IPS DF 4.7 (cell line): ENCODE data around the gene PLSCR4.

Experiments used
- DNase-seq: peaks from one replicate; pipeline ENCODE4 v3.0.0-alpha.2; 2013; ENCODE audit warnings: low spot score; ENCODE audit errors: extremely low read depth

PLSCR4 gene

DNA sequence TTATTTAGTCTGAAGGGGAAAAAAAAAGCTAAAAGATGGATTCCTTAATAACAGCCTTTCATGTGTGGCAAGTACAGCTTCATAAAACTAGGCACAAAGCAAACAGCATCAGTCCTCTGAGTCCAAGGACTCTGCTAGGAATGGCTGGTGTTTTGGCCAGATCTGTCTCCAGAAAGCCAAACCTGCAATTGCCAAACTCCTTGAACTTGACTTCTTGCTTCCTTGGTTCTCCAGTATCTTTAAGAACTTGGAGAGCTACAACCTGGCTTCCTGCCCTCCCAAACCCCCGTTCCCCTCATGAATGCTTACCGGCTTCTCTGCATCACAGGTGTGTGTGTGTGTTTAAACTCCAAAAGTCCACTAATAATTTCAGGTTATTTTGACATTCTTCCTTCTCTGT is 88.3 kb downstream of the PLSCR4 start:
- DNase-seq: no peak

DNA sequence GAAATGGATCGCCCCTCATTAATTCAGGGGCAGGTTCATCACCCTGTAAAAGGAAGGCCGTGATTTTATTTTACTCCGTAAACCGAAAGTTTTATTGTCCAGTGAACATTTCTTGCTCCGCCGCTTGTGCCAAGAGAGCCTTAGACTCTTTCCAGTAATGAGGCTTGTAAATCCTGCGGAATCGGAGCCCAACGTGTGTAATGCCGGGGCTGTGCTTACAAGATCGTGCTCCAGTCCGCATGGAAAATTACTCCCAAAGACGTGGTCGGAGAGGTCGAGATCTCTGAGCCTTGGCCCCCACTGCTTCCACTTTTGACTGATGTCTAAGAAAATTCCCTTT is 89.3 kb downstream of the PLSCR4 start:
- no peak for DNase-seq

DNA sequence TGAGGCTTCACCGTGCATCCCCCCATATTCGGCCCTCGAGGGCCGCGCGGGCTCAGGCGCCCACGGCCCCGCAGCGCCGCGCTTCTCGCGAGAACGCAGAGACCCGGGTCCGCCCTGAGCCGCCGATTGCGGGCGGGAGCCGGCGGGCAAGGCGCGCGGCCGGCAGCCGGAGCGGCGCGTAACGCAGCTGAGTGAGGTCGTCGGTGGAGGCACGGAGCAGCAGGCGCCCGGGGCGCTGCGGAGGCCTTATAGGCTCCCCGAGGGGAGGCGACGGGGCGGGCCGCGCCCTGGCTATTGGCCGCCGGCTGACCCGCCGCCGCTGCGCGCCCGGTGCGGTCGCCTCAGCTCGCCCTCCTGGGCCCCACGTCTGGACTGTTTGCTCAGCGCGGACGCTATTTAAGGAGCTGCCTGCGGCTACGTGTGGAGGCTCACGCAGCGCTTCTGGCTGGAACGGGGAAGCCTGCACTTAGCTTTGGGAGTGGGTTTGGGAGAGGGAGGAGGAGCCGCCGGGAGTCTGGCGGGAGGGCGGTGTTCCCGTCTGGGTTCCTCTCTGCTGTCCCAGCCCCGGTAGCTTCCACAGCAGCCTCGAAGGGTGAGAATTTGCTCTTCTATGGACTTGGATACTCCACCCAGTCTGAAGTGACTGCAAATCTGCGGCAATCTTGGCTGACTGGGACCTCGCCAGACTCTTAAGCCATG is 89.8 kb downstream of the PLSCR4 start, which contains the start of gene PLOD2:
Gene PLOD2, minus strand, starts transcription at position 221 of the 699 bp plus-strand sequence. Its CDS starts 195 bp downstream, at position 26.
- DNase-seq: no peak

GRCh38 chr3:146160321-146160963 is 90.5 kb downstream of the PLSCR4 start:
- DNase-seq: peak; percentile 68

- no peak for DNase-seq
These were observed 91.1 kb downstream of the PLSCR4 start for GRCh38 chr3:146159616-146160320.

DNA sequence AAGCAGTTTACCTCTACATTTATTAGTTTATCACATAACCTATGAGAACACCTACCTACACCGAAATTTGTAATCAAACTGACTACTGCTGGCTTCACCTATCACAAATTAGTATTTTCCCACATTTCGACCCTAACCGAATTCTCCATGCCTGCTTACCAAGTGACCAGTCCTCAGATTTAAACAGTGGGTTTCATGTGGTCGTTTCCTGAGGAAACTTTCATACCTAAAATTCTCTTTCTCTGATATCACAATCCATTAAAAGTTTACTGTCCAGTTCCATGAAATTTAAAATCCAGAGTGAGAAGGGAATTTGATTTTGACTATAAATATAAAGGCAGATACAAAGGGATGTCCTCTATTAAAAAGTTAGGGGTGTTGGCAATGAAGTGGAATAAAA is 91.9 kb downstream of the PLSCR4 start:
- DNase-seq: no peak

DNA sequence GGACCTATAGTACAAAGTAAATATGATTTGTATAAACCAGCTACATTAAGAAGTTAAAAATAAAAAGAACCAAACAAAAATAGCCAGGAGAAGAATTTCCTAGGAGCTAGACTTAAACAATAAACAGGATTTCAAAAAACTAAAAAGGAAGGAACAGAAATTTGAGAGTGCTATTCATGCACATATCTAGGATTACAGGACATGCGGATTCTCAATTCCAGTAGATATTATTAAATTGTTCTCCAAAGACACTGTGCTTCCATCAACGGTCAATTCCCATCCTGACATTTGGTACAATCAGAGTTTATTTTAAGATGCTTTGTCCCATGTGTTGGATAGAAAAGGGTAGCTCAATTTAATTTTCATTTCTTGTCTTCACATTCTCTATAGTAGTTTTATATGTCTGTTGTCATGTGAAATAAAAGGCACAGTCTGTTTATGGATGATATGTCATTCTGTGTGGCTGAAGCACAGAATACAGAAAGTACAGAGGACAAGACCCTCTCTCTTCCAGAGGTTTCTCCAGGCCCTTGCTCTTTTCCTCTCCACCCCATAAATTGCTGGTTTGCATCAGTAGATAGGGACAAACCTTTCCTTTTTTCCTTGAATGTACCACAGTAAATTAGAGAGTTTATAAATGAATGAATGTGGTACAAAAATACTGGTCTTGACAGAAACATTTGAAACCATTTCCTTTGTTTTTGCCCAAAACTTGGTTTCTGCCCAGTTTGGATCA is 93.4 kb downstream of the PLSCR4 start:
- DNase-seq: no peak

DNA sequence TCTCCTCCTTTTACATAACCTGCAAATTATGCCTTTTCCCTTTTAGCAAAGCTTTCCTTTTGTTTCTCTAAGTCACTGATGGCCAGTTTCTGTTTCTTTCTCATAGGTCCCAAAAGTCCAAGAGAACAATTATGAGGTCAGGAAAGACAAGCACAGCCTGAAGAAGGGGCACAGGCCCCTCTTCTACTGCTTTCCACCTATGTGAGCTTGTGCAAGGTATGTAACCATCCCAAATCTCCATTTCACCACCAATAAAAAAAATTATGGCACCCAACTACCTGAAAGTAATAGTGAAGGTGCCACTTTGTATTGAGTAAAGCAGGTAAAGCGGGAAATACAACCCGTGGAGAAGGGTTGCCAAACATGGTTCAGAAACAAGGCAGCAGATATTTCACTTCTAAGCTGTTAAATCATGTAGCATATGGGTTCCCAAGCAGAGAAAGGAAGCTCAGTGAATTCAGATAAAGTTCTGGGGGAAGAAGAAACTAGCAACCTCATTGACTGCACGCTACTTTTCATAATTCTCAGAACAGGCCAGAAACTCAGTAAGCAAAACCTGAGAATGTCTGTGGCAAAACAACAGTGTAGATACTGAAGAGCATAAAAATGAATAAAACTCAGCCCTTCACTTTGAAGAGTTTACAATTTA is 94.1 kb downstream of the PLSCR4 start:
- DNase-seq: no peak

DNA sequence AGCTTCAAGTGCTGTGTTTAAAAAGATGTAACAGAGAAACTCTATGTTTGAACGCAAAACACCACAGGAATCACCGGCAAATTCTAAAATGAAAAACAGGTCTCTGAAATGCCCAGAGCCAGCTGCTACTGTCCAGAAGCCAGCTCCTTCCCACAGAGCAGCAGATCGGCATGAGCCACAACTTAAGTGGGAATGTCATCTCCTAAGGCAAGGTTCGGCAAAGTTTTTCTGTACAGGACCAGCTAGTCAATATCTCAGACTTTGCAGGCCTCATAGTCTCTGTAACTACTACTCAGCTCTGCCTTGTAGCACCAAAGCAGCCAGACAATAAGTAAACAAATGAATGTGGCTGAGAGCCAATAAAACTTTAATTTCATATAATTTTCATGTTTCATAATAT is 94.8 kb downstream of the PLSCR4 start:
- DNase-seq: no peak

DNA sequence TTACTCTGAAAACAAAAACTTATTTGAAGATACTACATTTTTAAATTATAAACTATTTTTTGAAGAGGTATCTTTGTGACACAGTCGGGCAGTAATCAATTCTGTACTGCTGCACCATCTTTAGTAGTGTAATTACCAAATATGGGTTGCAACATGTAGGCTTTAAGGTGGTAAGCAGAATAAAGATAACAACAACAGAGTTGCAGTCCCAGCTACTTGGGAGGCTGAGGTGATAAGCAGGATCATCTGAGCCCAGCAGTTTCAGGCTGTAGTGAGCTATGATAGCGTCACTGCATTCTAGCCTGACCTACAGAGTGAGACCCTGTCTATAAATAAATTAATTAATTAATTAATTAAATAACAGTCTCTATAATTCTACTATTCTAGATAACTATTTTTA is 95.9 kb downstream of the PLSCR4 start:
- DNase-seq: no peak

DNA sequence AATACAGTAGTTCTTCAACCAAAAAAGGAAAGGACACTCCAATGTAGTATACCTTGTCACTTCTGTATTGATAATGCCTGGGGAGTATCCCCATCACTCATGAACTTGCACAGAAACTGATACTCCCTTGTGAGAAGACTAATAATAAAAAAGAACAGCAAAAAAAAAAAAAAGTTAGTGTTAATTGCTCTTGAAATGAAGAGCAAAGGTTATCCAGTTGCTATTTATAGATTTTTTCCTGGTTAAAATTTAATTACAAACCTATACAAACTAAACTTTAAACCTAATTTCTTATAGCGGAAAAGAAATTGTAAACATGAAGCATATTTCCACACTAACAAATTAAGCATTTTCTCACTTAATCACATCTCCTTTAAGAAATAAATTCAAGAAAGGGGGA is 96.6 kb downstream of the PLSCR4 start:
- no peak for DNase-seq

DNA sequence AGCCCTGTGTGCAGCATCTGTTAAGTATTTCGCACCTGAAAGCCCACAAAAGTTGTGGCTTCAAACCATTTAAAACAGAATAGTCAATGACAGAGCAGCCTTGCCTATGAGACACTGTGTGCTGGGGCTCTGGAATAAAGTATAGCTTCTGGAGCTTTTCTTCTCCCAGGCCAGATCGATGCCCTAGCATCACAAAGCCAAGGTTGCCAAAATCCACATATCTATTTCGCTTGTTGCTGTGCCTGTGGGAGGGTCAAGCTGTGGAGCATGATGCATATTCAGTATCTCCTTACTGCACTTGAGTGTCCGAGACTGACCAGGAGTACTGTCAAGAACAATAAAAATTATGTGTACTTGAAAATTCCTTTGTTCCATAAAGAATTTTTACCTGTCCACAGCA is 97.5 kb downstream of the PLSCR4 start:
- DNase-seq: no peak

DNA sequence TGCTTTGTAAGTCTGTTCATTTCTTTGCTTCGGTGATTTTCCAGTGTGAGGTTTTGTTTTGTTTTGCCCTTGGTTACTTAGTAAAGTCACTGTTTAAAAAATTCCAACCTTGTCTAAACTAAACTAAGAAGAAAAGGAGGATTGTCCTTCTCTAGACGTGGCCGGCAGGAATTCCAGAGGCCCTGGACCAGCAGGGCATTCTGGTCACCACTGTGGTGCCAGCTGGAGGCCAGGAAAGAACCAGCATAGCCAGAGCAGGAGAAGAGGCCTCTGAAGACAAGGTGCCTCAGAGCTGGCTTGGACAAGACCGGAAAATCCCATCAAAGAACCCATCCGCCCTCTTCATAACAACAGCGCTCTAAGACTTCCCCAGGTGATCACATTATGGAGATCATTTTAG is 98.1 kb downstream of the PLSCR4 start:
- no peak for DNase-seq

DNA sequence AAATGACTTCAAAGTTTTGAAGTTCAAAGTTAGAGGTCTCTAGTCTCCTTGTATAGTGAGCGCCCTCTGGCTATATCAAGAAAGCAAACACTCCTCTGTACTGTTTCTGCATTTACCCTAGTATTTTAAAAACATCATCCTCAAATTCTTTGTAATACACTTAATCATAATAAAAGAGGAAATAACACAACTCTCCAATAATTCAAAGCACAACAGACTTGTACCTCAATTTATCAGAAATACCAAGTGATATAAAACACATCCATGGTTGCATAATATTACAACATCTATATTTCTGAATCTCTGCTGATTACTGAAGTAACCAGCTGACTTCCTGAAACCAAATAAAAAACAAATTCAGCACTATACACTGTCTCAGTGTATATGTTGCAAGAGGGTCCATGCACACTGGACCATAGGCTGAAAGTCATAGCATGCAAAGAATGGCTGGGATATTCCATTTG is 102.4 kb downstream of the PLSCR4 start:
- no peak for DNase-seq

DNA sequence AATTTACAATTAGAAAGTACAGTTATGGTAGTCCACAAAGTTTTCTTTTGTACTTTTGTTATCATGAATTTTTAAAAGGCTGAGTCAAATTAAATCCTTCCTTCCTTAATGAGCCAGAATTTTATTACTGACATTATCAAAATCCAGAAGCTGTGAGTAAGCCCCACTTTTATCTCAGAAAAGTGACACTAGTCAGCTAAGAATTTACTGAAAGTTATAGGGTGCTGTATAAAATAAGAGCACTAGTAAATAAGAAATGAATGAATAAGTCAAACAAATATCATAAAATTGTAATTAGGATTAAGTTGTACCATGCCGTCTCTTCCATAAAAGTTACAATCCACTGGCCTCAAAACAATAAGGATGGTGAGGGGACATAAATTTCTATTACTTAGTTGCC is 105.3 kb downstream of the PLSCR4 start:
- no peak for DNase-seq

- no peak for DNase-seq
These were observed 108.1 kb downstream of the PLSCR4 start for GRCh38 chr3:146142757-146143156.
